NCI-H82 treated with DMSO at 0.1 percent for 48 hours (cell line): Measurements from ENCODE around the gene SLC29A2.
"Not testable (repeated sequence)": the region's sequence is repeated elsewhere in the genome, so short reads cannot be mapped to it uniquely, and the experiment has no call there.

Experiments used
- DNase-seq: peaks from one replicate; lab custom pipeline; 2025; ENCODE audit not compliant: unreplicated experiment; lab: John Stamatoyannopoulos, UW

Gene SLC29A2

DNA sequence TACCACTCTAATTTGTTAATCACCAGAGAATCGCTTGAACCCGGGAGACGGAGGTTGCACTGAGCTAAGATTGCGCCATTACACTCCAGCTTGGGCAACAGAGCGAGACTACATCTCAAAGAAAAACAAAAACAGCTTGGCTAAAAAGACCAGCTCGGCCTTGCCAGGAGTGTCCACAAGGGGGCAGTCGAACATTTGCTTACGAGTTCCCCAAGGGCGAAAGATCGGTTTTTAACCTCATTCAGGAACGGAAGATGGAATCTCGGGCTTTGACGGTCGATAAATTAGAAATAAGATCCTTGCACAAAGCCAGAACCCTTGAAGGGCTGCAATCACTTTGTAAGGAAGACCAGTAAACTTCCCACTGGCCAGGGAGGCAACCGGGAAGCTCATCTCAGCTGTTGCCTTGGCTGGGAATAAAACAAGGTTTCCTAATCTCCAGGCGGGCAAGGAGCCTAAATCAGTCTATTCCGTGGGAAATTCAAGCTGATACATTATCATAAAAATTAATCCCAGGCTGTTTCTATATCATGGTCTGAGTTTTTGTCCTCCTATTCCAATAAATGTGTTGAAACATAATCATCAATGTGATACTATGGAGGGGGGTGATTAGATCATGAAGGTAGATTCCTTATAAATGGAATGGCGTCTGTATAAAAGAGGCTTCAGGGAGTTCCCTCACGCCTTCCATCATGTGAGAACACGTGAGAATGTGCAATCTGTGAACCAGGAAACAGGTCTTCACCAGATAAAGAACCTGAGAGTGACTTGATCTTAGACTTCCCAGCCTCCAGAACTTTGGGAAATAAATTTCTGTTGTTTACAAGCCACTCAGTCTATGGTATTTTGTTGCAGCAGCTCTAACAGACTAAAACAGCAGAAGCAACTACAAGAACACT, 14.9 kb upstream of the SLC29A2 start:
- peak; percentile 55 for DNase-seq

DNA sequence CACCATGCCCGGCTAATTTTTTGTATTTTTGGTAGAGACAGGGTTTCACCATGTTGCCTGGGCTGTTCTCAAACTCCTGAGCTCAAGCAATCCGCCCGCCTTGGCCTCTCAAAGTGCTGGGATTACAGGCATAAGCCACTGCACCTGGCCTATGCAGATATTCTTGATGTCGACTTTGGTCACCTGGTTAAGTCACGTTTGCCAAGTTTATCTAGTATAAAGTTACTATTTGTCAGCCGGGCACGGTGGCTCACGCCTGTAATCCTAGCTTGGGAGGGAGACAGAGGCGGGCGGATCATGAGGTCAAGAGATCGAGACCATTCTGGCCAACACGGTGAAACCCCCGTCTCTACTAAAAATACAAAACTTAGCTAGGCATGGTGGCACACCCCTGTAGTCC, 12.8 kb upstream of the SLC29A2 start:
- DNase-seq: not testable (repeated sequence)

DNA sequence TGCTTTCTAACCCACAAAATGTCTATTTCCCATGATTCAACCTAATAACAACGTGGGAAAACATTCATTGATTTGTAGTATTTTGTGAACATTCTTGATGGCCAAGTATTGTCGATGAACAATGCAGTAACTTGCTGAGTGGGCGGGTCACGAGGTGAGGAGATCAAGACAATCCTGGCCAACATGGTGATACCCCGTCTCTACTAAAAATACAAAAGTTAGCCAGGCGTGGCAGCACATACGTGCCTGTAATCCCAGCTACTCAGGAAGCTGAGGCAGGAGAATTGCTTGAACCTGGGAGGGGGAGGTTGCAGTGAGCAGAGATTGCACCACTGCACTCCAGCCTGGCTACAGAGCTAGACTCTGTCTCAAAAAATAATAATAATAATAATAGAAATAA, 8.7 kb upstream of the SLC29A2 start:
- DNase-seq: not testable (repeated sequence)

DNA sequence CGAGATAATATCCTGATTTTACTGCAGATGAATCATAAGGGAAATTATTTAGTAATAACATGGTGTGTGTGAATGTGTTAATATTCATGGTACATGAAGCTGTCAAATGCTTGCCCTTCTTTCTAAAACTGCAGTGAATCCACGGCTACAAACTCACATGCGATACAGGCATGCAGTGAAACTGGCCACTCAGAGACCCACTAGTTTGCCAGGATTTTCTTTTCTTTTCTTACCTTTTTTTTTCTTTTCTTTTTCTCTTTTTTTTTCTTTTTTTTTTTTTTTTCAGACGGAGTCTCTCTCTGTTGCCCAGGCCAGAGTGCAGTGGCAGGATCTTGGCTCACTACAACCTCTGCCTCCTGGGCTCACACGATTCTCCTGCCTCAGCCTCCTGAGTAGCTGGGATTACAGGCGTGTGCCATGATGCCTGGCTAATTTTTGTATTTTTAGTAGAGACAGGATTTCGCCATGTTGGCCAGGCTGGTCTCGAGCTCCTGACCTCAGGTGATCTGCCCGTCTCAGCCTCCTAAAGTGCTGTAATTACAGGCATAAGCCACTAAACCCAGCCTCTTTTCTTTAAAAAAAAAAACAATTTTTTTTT, 2.2 kb upstream of the SLC29A2 start:
- not testable (repeated sequence) for DNase-seq

DNA sequence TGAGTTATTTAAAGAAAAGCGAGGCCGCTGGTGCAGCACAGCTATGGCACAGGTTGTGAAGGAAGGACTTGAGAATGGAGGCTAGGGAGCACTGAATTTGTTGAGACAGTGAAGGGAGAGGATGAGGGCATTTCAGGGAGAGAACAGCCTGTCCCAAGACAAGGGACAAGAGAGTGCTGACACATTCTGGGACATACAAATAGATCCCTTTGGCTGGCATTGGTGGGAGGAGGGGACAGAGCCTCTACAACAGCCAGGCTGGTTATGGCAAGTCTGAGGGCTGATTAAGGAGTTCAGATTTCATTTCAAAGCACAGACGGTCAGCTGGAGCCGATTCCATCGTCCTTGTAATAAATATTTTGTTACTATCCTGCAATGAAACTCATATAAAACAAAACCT, 1.7 kb upstream of the SLC29A2 start:
- peak; percentile 15 for DNase-seq

DNA sequence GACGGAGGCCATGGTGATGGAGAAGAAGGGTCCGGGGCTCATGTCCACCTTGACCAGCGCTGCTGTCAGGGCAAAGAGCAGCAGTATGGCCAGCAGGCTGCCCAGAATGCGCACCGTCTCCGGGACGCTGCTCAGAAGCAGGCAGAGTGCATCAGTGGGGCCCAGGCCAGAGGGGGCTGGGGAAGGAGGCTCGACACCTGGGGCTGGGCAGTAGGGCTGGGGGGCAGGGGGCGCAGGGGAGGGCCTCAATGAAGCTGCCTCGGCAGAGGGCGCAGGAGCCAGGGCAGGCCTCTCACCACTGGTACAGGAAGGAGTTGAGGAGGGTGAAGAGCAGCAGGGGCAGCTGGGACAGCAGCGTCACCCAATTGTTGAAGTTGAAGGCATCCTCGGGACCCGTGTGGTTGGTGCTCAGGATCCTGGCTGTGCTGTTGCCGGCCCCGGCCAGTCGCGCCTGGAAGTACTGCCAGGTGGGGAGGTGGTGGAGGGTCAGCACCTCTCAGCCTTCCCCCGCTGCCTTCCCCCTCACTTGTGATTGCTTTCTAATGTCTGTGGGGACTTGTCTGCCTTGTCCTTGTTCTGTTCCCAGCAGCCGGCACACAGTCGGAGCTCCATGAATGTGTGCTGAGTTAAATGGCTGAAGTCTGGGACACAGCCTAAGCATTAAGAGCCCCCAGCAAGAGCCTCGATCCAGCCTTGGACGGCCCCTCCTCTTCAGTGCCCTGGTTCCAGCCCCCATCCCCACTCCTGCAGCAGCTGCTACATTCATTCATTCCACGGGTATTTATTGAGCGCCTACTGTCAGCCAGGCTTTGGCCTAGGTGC, 2.3 kb downstream of the SLC29A2 start:
- DNase-seq: no peak

DNA sequence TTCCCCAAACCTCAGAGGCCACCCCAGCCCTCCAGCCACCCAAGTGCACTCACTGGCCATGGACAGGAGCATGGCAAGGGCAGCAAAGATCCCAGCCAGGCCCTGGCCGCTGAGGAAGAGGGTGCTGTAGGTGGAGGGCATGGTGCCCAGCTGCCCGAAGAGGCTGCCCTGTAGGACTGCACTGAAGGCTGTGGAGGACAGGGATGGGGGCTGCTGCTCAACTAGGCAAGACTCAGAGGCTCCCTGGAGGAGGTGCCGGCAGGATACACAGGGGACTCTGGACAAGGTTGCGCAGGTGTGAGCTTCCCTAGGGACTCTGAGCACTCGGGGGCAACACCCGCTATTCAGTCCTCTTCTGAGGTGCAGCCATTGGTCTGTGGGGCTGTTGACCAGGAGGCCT, 3.1 kb downstream of the SLC29A2 start:
- no peak for DNase-seq

DNA sequence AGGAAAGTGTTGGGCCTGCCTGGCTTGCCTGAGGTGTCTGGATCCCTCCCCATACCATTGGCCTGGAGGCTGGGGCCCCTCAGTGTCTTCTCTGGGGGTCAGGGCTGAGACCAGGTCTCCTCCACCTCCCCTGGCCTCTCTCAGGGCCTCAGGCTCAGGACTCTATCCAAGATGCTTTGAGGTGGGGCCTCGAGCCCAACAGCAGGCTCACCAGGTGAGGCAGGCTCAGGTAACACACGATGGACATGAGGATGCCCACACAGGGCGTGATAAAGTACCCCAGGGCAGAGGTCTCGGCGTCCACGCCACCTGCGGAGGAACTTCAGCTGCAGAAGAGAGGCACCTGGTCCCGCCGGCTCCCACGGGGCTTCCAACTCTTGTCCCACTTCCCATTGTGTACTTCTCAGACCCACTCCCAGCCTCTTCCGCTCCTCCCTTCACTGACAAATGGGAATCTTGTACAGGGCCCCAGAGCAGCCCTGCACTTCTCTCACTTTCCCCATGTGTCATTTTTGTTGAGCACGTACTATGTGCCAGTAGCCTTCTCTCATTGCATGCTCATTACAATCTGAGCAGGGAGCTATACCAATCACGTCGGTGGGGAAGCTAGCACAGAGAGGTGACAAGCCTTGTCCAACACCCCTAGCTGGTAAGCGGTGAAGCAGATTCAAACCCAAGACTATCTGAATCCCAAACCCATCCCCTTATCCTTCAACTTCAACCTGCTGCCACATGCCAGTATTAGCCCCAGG, 3.8 kb downstream of the SLC29A2 start:
- no peak for DNase-seq

DNA sequence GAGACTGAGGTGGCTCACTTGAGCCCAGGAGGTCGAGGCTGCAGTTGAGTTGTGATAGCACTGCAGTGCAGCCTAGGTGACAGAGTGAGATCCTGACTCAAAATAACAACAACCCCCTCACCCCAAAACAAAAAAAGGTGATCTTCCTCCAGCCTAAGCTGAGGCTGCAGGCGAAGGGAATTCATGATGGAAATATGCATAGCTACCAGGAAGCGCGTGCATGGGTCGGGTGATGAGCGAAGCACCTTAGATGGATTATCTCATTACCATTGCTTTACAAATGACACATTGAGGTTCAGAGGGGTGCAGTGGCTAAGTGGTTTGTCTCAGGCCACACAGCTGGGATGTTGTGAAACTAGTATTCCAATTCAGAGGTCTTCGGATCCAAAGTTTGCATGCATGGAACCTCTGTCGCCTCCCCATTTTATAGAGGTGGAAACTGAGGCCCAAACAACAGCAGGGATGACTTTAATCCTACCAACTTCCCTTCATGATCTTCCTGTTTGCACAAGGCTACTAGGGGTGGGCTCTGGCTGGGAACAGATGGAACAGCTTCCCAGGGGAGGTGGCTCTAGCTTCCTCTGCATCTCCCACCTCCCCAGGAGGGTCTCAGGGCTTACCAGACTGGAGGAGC, 4.6 kb downstream of the SLC29A2 start:
- no peak for DNase-seq

DNA sequence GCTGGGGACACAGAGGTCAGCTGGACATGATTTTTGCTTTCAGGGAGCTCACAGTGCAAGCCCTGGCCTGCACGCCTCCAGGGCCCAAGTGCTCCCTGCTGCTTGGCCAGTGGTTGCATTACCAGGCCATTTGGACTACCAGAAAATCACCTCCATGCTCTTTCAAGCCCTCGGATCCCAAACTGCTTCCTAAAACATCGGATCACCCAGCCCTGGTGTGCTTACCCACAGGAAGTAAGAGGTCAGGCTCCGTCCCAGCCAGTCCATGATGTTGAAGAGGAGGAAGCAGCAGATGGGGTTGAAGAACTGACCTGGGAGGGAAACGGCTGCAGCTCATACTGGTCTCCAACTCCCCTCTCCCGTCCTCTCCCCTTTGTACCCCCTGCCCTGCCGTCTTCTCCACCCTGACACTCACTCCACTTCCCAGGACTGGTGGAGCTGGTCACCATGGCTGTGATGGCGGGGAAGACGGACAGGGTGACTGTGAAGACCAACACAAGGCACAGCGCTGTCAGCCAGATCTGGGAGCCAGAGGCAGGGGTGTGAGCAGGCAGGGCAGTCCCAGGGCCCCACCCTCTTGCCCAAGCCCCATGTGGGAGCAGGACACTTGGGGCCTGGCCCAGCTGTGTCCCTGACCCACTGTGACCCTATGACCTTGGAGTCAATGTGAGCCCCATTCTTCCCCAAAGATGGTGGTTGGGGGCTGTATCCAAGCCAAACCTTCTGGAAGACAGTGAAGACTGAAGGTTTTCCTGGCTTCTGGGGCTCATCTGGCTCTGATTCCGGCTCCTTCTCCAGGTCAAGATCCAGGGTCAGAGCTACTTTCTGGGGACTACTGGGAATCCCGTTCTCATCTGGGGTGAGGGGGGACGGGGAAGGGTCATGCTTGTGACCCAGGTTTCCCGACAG, 5.6 kb downstream of the SLC29A2 start:
- no peak for DNase-seq

DNA sequence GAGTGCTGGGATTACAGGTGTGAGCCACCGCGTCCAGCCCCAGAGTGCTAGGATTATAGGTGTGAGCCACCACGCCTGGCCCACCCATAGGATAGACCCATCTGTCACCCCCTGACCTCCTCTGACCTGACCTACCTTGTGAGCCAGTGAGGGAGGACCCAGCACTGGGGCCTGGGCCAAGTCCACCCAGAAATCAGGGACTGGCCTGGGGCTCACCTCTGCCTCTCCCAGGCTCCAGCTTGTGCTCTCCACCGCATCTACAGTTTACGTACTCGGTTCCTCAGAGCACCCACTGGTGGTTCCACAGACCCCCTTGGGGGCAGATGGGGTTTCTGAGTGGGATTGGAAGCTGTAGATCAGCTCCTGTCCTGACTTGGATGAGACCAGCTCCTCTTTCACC, 6.4 kb downstream of the SLC29A2 start:
- no peak for DNase-seq

DNA sequence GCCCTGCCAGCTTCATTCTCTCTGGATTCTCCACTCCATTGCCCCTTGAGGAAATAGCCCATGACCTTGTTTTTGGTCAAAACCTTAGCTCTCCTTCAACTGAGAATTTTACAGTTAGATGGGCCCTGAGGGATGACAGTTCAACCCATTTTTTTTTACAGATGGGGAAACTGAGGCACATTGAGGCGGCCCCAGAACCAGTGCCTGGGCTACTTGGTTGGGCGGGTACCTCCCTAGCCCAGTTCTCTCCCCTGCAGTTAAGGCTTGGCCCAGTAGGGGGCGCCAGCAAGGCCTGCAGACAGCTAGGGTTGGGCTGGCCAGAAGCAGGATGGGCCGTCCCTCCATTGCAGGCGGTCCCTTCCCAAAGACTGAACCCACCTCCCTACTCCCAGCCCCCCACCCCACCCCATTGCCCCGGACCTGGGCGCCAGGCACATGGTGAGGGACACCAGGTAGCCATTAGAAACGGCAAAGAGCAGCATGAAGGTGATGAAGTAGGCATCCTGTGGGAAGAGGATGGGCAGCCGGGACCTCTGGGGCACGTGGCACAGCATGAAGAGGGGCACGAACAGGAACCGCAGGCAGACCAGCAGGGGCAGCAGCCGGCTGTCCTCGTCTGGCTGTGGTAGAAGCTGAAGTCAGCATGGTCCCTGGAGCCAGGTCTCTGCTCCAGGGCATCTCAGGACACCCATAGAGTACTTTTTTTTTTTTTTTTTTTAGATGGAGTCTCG, 7.6 kb downstream of the SLC29A2 start:
- DNase-seq: no peak

DNA sequence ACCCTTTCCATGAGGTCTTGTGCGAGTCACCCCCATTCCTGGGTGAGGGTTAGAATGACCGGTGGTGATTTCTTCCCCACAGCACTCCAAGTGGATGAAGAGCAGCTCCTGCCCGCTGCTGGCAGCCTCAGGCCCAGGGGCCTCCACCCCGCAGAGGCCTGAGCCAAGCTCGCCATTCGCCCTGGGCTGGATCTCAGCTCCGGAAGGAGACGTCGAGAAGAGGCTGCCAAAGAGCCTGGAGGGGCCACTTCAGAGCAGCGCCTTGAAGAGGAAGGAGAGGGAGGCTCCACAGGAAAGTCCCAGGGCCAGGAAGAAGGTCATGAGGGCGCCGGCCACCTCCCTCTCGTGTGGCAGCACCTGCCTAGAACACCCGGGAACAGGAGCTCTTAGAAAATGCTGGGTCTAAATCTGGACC, 8.4 kb downstream of the SLC29A2 start:
- no peak for DNase-seq

DNA sequence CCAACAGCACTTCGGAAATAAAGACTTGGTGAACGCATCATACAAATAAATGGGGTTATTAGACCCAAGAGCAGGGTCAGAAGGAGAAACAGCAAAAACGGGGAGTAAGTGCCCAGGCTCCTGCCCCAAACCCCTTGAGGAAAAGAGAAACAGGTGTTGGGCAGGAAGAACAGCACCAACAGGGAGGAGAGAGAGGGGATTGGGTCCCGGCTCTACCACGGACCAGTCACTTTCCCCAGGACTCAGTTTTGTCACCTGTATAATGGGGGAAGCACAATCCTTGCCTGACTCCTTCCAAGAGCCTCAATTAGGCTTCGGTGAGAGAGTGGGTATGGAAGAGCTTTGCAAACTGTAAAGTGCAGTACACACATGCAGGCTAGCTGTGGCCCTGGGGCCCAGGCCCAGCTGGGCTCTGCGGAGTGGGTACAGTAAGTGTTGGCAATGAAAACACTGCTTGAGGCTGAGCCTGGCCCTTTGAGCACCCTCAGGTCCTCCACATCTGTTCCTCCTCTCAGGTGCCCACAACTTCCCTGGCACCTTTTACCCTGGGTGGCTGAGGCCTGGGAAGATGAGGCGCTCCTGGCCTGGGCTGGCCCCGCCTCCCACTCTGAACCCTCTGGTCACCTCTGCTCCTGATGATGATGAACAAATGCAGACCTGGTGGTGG, 8.9 kb downstream of the SLC29A2 start:
- DNase-seq: no peak

DNA sequence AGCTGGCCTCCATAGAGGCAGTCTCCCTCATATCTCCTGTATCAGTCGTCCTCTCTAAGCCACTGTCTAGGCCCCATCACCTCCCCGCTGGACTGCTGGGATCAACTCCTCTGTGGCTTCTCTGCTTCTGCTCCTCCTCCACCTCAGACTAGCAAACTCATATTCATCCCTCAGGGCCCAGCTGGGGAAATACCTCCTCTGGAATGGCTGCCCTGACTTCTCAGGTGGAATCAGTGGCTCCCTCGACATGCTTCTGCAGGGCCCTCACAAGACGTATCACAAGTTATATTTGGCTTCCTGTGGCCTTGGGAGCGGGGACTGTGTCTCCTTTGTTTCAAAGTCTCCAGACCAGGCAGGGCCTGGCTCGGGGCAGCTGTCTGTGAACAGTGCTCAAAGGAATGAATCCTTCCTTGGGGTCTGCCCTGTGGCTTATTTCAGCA, 10.0 kb downstream of the SLC29A2 start:
- no peak for DNase-seq

DNA sequence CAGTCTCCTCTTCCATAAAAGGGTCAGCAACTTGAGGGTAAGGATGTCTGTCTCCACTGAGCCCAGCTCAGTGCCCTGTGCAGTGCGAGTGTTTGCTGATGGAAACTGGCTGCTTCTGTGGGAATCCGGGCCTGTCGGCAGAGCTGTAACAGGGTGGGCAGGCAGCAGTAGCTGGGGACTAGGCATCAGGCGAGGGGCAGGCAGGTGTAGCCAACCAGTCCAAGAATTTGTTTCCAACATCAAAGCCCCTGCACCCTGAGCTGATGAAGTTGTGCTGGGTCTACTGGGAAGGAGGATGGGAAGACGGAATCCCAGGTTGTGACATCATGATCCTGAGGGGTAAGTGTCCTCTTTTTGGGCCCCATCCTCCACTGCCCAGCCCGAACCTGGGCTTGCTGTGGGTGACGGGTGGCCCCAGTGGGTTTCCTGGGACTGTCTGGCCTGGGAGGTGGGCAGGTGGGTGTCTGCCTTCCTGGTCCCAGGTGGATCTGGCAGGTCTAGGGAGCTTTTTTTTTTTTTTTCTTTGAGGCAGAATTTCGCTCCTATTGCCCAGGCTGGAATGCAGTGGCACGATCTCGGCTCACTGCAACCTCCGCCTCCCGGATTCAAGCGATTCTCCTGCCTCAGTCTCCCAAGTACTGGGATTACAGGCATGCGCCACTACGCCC, 11.0 kb downstream of the SLC29A2 start:
- DNase-seq: no peak

DNA sequence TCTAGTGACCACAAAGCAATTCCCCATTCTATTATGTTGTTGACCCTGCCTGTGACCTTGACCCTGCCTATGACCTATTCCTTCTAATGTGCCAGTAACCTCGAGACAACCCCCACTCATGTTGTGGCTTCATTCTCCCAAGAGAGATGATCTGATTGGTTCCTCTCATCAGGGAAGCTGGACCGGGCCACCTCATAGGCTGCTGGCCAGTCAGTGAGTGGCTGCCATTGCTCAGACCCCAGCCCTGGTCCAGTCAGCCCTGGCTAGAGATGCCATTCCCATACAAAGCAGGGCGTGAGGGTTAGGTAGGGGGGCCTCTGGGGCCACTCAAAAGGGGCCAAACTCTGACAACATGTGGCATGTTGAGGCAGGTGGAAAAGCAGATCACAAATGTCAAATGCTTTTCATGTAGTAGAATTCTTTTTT, 11.9 kb downstream of the SLC29A2 start:
- no peak for DNase-seq
